ENCODE results near the gene HBA1.
"Not testable (repeated sequence)": the region's sequence is repeated elsewhere in the genome, so short reads cannot be mapped to it uniquely, and the experiment has no call there.

HBA1 gene

DNA sequence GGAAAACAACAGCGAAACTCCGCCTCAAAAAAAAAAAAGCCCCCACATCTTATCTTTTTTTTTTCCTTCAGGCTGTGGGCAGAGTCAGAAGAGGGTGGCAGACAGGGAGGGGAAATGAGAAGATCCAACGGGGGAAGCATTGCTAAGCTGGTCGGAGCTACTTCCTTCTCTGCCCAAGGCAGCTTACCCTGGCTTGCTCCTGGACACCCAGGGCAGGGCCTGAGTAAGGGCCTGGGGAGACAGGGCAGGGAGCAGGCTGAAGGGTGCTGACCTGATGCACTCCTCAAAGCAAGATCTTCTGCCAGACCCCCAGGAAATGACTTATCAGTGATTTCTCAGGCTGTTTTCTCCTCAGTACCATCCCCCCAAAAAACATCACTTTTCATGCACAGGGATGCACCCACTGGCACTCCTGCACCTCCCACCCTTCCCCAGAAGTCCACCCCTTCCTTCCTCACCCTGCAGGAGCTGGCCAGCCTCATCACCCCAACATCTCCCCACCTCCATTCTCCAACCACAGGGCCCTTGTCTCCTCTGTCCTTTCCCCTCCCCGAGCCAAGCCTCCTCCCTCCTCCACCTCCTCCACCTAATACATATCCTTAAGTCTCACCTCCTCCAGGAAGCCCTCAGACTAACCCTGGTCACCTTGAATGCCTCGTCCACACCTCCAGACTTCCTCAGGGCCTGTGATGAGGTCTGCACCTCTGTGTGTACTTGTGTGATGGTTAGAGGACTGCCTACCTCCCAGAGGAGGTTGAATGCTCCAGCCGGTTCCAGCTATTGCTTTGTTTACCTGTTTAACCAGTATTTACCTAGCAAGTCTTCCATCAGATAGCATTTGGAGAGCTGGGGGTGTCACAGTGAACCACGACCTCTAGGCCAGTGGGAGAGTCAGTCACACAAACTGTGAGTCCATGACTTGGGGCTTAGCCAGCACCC lies 1.2 kb upstream of the HBA1 start:
- H3K79me2 ChIP-seq (ENCODE audit: insufficient read depth, low read length) = no peaks in the 10 kb centered on the region
- no peaks in the 10 kb centered on the region for H3K27me3 ChIP-seq (ENCODE audit: insufficient read depth, low read length, poor library complexity)
- H3K36me3 ChIP-seq (ENCODE audit: insufficient read depth, low read length) = no peaks in the 10 kb centered on the region
- no peak overlapping the region for H2AFZ ChIP-seq (ENCODE audit: low read depth, low read length)
- H3K4me3 ChIP-seq (ENCODE audit: low read depth in 1 of 2, low read length in 2 of 2) = no peak overlapping the region
- TF ChIP-seq EZH2 (IDR thresholded peaks at IDR 0.05; ENCODE audit: borderline replicate concordance, low read depth, low read length, severe bottlenecking) = no peak
- TF ChIP-seq, protein P1, sequence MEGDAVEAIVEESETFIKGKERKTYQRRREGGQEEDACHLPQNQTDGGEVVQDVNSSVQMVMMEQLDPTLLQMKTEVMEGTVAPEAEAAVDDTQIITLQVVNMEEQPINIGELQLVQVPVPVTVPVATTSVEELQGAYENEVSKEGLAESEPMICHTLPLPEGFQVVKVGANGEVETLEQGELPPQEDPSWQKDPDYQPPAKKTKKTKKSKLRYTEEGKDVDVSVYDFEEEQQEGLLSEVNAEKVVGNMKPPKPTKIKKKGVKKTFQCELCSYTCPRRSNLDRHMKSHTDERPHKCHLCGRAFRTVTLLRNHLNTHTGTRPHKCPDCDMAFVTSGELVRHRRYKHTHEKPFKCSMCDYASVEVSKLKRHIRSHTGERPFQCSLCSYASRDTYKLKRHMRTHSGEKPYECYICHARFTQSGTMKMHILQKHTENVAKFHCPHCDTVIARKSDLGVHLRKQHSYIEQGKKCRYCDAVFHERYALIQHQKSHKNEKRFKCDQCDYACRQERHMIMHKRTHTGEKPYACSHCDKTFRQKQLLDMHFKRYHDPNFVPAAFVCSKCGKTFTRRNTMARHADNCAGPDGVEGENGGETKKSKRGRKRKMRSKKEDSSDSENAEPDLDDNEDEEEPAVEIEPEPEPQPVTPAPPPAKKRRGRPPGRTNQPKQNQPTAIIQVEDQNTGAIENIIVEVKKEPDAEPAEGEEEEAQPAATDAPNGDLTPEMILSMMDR (IDR thresholded peaks at IDR 0.05; ENCODE audit: borderline replicate concordance, extremely low read depth, low read length, poor library complexity, severe bottlenecking) = no peak
- no peak for ATAC-seq (ENCODE audit: insufficient read depth, low read depth)
- DNase-seq = no peak
- H3K4me1 ChIP-seq (ENCODE audit: insufficient read depth, low read length) = no peaks in the 10 kb centered on the region
- no peaks in the 10 kb centered on the region for H3K9me3 ChIP-seq (ENCODE audit: insufficient read depth, low read length, severe bottlenecking)
- no peak overlapping the region for H3K4me2 ChIP-seq (ENCODE audit: insufficient read depth, low read length)
- peaks cover 7% of the 10 kb centered on the region; the same call in 1 of the 2 replicates for H4K20me1 ChIP-seq (ENCODE audit: insufficient read depth, low read length)
- no peak overlapping the region for H3K9ac ChIP-seq (ENCODE audit: low read depth, low read length)
- no peak overlapping the region for H3K27ac ChIP-seq (ENCODE audit: low read length)

DNA sequence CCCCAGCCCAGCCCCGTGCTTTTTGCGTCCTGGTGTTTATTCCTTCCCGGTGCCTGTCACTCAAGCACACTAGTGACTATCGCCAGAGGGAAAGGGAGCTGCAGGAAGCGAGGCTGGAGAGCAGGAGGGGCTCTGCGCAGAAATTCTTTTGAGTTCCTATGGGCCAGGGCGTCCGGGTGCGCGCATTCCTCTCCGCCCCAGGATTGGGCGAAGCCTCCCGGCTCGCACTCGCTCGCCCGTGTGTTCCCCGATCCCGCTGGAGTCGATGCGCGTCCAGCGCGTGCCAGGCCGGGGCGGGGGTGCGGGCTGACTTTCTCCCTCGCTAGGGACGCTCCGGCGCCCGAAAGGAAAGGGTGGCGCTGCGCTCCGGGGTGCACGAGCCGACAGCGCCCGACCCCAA lies 474 bp upstream of the HBA1 start:
- not testable (repeated sequence) for H3K79me2 ChIP-seq (ENCODE audit: insufficient read depth, low read length); H3K4me2 ChIP-seq (ENCODE audit: insufficient read depth, low read length); H3K9ac ChIP-seq (ENCODE audit: low read depth, low read length); H3K4me1 ChIP-seq (ENCODE audit: insufficient read depth, low read length); H4K20me1 ChIP-seq (ENCODE audit: insufficient read depth, low read length); H3K4me3 ChIP-seq (ENCODE audit: low read depth in 1 of 2, low read length in 2 of 2); H3K27me3 ChIP-seq (ENCODE audit: insufficient read depth, low read length, poor library complexity); H3K27ac ChIP-seq (ENCODE audit: low read length); DNase-seq; H3K9me3 ChIP-seq (ENCODE audit: insufficient read depth, low read length, severe bottlenecking); H2AFZ ChIP-seq (ENCODE audit: low read depth, low read length); H3K36me3 ChIP-seq (ENCODE audit: insufficient read depth, low read length); ATAC-seq (ENCODE audit: insufficient read depth, low read depth)

DNA sequence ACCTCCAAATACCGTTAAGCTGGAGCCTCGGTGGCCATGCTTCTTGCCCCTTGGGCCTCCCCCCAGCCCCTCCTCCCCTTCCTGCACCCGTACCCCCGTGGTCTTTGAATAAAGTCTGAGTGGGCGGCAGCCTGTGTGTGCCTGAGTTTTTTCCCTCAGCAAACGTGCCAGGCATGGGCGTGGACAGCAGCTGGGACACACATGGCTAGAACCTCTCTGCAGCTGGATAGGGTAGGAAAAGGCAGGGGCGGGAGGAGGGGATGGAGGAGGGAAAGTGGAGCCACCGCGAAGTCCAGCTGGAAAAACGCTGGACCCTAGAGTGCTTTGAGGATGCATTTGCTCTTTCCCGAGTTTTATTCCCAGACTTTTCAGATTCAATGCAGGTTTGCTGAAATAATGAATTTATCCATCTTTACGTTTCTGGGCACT lies 928 bp downstream of the HBA1 start:
- TF ChIP-seq, protein P1 (IDR thresholded peaks at IDR 0.05; ENCODE audit: borderline replicate concordance, extremely low read depth, low read length, poor library complexity, severe bottlenecking) = no peak
- TF ChIP-seq EZH2 (IDR thresholded peaks at IDR 0.05; ENCODE audit: borderline replicate concordance, low read depth, low read length, severe bottlenecking) = no peak
- DNase-seq (no peak), ATAC-seq (ENCODE audit: insufficient read depth, low read depth) (no peak)
- H3K4me3 ChIP-seq (ENCODE audit: low read depth in 1 of 2, low read length in 2 of 2) = no peak overlapping the region
- H3K79me2 ChIP-seq (ENCODE audit: insufficient read depth, low read length) = no peaks in the 10 kb centered on the region
- peaks cover 11% of the 10 kb centered on the region for H3K4me1 ChIP-seq (ENCODE audit: insufficient read depth, low read length)
- H3K27ac ChIP-seq (ENCODE audit: low read length) = no peak overlapping the region
- H3K9ac ChIP-seq (ENCODE audit: low read depth, low read length) = no peak overlapping the region
- no peaks in the 10 kb centered on the region for H3K9me3 ChIP-seq (ENCODE audit: insufficient read depth, low read length, severe bottlenecking)
- H3K27me3 ChIP-seq (ENCODE audit: insufficient read depth, low read length, poor library complexity) = no peaks in the 10 kb centered on the region
- no peak overlapping the region for H3K4me2 ChIP-seq (ENCODE audit: insufficient read depth, low read length)
- H3K36me3 ChIP-seq (ENCODE audit: insufficient read depth, low read length) = no peaks in the 10 kb centered on the region
- peaks cover 7% of the 10 kb centered on the region; the same call in 1 of the 2 replicates for H4K20me1 ChIP-seq (ENCODE audit: insufficient read depth, low read length)
- H2AFZ ChIP-seq (ENCODE audit: low read depth, low read length) = no peak overlapping the region

DNA sequence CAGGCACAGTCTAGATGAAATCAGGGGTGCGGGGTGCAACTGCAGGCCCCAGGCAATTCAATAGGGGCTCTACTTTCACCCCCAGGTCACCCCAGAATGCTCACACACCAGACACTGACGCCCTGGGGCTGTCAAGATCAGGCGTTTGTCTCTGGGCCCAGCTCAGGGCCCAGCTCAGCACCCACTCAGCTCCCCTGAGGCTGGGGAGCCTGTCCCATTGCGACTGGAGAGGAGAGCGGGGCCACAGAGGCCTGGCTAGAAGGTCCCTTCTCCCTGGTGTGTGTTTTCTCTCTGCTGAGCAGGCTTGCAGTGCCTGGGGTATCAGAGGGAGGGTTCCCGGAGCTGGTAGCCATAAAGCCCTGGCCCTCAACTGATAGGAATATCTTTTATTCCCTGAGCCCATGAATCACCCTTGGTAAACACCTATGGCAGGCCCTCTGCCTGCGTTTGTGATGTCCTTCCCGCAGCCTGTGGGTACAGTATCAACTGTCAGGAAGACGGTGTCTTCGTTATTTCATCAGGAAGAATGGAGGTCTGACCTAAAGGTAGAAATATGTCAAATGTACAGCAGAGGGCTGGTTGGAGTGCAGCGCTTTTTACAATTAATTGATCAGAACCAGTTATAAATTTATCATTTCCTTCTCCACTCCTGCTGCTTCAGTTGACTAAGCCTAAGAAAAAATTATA lies 1.6 kb downstream of the HBA1 start:
- no peak overlapping the region for H2AFZ ChIP-seq (ENCODE audit: low read depth, low read length)
- no peak for TF ChIP-seq EZH2 (IDR thresholded peaks at IDR 0.05; ENCODE audit: borderline replicate concordance, low read depth, low read length, severe bottlenecking)
- TF ChIP-seq, protein P1 (IDR thresholded peaks at IDR 0.05; ENCODE audit: borderline replicate concordance, extremely low read depth, low read length, poor library complexity, severe bottlenecking) = no peak
- DNase-seq (no peak), ATAC-seq (ENCODE audit: insufficient read depth, low read depth) (no peak)
- H3K4me3 ChIP-seq (ENCODE audit: low read depth in 1 of 2, low read length in 2 of 2) = no peak overlapping the region
- no peak overlapping the region for H3K4me2 ChIP-seq (ENCODE audit: insufficient read depth, low read length)
- H3K4me1 ChIP-seq (ENCODE audit: insufficient read depth, low read length) = peaks cover 11% of the 10 kb centered on the region
- peaks cover 7% of the 10 kb centered on the region; the same call in 1 of the 2 replicates for H4K20me1 ChIP-seq (ENCODE audit: insufficient read depth, low read length)
- H3K9ac ChIP-seq (ENCODE audit: low read depth, low read length) = no peak overlapping the region
- no peaks in the 10 kb centered on the region for H3K79me2 ChIP-seq (ENCODE audit: insufficient read depth, low read length)
- no peaks in the 10 kb centered on the region for H3K36me3 ChIP-seq (ENCODE audit: insufficient read depth, low read length)
- no peaks in the 10 kb centered on the region for H3K9me3 ChIP-seq (ENCODE audit: insufficient read depth, low read length, severe bottlenecking)
- H3K27me3 ChIP-seq (ENCODE audit: insufficient read depth, low read length, poor library complexity) = no peaks in the 10 kb centered on the region
- H3K27ac ChIP-seq (ENCODE audit: low read length) = no peak overlapping the region

All from DND-41 (cell line).